ENCODE data around the gene SLC37A2.

GRCh38 chr11:125079878-125080530 is 16.9 kb downstream of the SLC37A2 start:
- TF ChIP-seq CTCF (IDR thresholded peaks at IDR 0.05; ENCODE audit: insufficient read depth, low read depth, low read length) (no peak), EZH2 (IDR thresholded peaks at IDR 0.05; ENCODE audit: insufficient read depth, low read length) (no peak)
